ENCODE data around the gene DRICH1.
"Not testable (repeated sequence)": the region's sequence is repeated elsewhere in the genome, so short reads cannot be mapped to it uniquely, and the experiment has no call there.

Gene DRICH1

DNA sequence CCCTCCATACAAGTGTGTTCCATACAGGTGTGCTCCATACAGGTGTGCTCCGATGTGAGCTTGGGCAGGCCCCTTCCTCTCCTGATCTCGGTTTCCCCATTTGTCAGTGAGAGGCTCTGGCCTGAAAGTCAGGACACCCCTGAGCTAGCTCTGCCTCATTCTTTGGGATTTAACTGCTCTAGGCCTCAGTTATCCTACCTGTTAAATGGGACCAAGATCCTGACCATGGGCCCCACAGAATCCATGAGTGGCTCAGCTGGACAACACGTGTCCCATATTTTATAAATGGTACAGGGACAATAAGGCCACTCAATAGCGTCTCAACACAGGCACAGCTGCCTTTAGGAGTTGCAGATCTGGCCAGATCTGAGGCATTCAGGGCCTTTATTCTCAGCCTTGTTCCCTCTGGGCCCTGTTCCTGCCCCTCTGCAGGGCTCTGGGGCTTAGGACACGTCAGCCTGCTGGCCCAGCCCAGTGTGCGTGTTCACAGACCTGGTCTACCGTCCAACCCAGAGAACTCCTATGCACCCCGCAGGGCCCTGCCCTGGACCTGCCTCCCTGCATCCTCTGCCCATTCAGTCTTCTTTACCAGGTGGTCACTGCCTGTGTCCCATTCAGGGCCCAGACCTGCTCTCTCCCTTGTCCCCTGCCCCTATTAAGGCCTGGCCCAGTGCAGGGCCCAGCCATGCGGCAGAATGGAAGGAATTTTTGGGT lies 33.2 kb downstream of the DRICH1 start:
- Histone ChIP-seq H4K20me1 (ENCODE audit: low read depth, low read length) (no peaks in the 10 kb centered on the region), H3K9ac (ENCODE audit: low read length) (no peak overlapping the region), H3K4me3 (ENCODE audit: insufficient read depth, low read length, poor library complexity, severe bottlenecking) (no peak overlapping the region), H3K27ac (ENCODE audit: low read depth, low read length) (no peak overlapping the region), H3K9me3 (ENCODE audit: insufficient read depth, low read length) (no peaks in the 10 kb centered on the region), H3K9me2 (replicated peaks; ENCODE audit: insufficient read depth, low read length) (no peaks in the 10 kb centered on the region), H3K4me2 (ENCODE audit: low read depth, low read length, poor library complexity, severe bottlenecking) (no peak overlapping the region), H3F3A (ENCODE audit: insufficient read depth) (no peaks in the 10 kb centered on the region), H2AFZ (ENCODE audit: low read depth, low read length, severe bottlenecking) (no peak overlapping the region), H3K36me3 (ENCODE audit: low read length) (no peaks in the 10 kb centered on the region), H3K79me2 (ENCODE audit: insufficient read depth, low read length) (no peaks in the 10 kb centered on the region), H3K27me3 (ENCODE audit: low read length) (no peaks in the 10 kb centered on the region)
- TF ChIP-seq EZH2phosphoT487 (conservative IDR thresholded peaks at IDR 0.05; ENCODE audit: low read length) (no peak), CTCF (IDR thresholded peaks at IDR 0.05; ENCODE audit: insufficient read depth, low read length, poor library complexity, severe bottlenecking) (no peak)

DNA sequence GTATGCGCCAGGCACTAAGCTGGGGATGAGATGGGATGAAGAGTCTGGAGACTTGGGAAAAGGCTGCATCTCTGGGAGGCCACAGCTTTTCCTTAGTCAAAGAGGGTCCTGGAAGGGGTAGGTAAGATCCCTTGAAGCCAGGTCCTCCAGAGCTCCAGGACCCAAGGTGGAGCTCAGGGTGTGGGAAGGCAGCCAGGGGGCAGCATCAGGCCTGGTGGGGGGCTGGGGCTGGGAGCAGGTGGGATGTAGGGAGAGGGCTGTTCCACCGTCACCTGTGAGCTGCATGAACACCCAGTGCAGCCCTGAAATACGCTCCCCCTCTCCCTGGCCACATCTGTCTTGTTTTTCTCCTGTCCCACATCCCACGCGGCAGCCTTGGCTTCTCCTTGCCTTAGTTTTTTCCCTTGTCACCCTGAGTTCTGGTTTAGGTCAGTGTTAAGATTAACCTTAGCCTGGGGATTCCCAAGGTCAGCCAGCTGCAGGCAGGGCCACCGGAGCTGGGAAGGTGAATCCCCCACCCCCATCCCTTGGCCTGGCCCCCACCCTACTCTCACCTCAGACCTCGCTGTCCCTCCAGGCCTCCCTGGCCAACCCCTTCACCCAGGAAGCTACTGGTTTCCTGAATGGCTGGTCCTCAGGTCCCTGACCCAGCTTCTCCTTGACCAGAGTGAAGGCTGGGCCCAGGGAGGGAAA lies 34.4 kb downstream of the DRICH1 start:
- H3F3A ChIP-seq (ENCODE audit: insufficient read depth); H3K4me2 ChIP-seq (ENCODE audit: low read depth, low read length, poor library complexity, severe bottlenecking); H3K9me3 ChIP-seq (ENCODE audit: insufficient read depth, low read length); H3K9ac ChIP-seq (ENCODE audit: low read length); H4K20me1 ChIP-seq (ENCODE audit: low read depth, low read length); H2AFZ ChIP-seq (ENCODE audit: low read depth, low read length, severe bottlenecking); H3K79me2 ChIP-seq (ENCODE audit: insufficient read depth, low read length); H3K36me3 ChIP-seq (ENCODE audit: low read length); H3K4me3 ChIP-seq (ENCODE audit: insufficient read depth, low read length, poor library complexity, severe bottlenecking); H3K27me3 ChIP-seq (ENCODE audit: low read length); H3K27ac ChIP-seq (ENCODE audit: low read depth, low read length); H3K9me2 ChIP-seq (replicated peaks; ENCODE audit: insufficient read depth, low read length): not testable (repeated sequence)

DNA sequence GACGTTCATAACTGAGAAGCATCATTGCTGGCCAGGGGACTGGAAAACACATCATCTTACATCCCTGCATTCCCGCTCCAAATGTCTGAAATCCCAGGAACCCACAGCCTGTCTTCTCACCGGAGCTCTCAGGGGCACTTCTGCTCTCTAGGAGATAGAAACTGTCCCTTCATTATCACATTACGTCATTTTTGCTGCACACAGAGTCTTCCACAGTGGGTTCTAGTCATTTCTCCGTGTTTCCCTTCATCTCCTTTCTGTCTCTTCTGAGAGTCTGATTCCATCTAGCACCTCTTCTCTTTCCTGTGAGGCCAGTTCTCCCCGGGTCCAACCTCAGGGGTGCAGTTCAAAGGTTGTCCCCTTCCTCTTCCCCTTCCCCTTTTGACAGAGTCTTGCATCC lies 36.2 kb downstream of the DRICH1 start:
- not testable (repeated sequence) for H2AFZ ChIP-seq (ENCODE audit: low read depth, low read length, severe bottlenecking); H3K9ac ChIP-seq (ENCODE audit: low read length); H3K9me3 ChIP-seq (ENCODE audit: insufficient read depth, low read length); H3K36me3 ChIP-seq (ENCODE audit: low read length); H3K27ac ChIP-seq (ENCODE audit: low read depth, low read length); H4K20me1 ChIP-seq (ENCODE audit: low read depth, low read length); H3K27me3 ChIP-seq (ENCODE audit: low read length); H3F3A ChIP-seq (ENCODE audit: insufficient read depth); H3K9me2 ChIP-seq (replicated peaks; ENCODE audit: insufficient read depth, low read length); H3K4me3 ChIP-seq (ENCODE audit: insufficient read depth, low read length, poor library complexity, severe bottlenecking); H3K4me2 ChIP-seq (ENCODE audit: low read depth, low read length, poor library complexity, severe bottlenecking); H3K79me2 ChIP-seq (ENCODE audit: insufficient read depth, low read length)

DNA sequence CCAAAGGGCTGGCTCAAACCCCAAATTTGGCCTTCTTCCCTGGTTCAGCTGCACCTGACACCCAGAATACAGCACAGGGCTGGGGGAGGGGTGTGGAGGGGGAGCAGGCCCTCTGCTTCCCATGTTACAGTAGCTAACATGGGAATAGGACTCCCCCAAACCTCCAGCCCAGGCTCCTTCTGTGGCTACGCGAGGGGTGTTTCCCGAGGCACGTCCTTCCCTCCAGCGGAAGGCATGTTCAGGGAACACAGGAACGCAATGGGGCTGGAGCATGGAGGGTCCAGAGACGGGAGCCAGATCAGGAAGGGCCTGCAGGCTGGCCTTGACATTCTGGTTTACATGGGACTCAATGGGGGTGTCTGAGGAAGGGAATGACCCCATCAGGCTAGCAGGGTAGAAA lies 40.3 kb downstream of the DRICH1 start:
- Histone ChIP-seq H3F3A (ENCODE audit: insufficient read depth) (no peaks in the 10 kb centered on the region), H3K9me3 (ENCODE audit: insufficient read depth, low read length) (no peaks in the 10 kb centered on the region), H2AFZ (ENCODE audit: low read depth, low read length, severe bottlenecking) (no peak overlapping the region), H3K27me3 (ENCODE audit: low read length) (no peaks in the 10 kb centered on the region), H3K36me3 (ENCODE audit: low read length) (no peaks in the 10 kb centered on the region), H3K27ac (ENCODE audit: low read depth, low read length) (no peak overlapping the region), H3K79me2 (ENCODE audit: insufficient read depth, low read length) (no peaks in the 10 kb centered on the region), H3K9me2 (replicated peaks; ENCODE audit: insufficient read depth, low read length) (no peaks in the 10 kb centered on the region), H4K20me1 (ENCODE audit: low read depth, low read length) (no peaks in the 10 kb centered on the region), H3K4me3 (ENCODE audit: insufficient read depth, low read length, poor library complexity, severe bottlenecking) (no peak overlapping the region), H3K4me2 (ENCODE audit: low read depth, low read length, poor library complexity, severe bottlenecking) (no peak overlapping the region), H3K9ac (ENCODE audit: low read length) (no peak overlapping the region)
- no peak for TF ChIP-seq EZH2phosphoT487 (conservative IDR thresholded peaks at IDR 0.05; ENCODE audit: low read length)
- TF ChIP-seq CTCF (IDR thresholded peaks at IDR 0.05; ENCODE audit: insufficient read depth, low read length, poor library complexity, severe bottlenecking): no peak
